Measurements from ENCODE around the gene PLXNA1.
A peak's percentile ranks its signal among the peaks of the same experiment; 100 is the strongest.

PLXNA1 gene

DNA sequence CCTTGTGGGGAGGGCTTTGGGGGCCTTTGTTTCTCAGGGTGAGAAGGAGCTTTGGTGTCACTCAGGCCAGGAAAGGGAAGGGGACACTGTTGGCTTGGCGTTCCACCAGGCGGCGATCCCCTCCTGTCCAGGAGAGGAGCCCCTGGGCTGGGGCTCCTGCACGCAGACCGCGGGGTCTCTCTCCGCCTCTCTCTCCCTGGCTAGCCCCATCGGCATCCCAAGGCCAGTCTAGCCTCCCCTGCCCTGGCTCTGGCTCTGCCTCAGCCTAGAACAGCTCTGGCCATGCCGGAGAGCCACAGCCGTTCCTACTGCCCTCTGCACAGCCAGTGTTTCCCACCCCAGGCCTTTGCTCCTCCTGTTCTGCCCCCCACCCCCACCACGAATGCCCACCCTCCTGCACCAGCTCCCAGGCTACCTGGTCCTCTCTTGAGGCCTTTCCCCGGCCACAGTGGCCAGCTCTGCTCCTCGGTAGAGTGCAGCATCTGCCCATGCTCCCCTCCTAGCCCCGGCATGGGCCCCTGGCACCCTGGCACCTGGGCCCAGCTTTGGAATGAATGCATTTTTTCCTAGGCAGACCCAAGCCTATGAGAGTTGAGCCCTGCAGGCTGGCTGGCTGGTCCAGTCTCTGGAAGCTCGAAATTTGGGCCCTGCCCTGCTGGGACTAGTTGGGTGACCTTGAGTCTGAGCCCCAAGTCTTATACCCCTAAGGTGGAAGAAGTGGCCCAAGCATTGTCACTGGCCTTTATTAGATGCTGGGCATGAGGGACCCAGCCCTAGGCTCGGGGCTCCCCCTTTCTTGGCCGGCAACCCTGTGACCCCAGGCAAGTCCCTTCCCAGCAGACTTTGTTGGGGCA is 2.4 kb downstream of the PLXNA1 start:
- peak overlapping the region; percentile 68 for H3K4me3 ChIP-seq (ENCODE audit: control insufficient read depth, low read depth, low read length)
- TF ChIP-seq, protein P1, sequence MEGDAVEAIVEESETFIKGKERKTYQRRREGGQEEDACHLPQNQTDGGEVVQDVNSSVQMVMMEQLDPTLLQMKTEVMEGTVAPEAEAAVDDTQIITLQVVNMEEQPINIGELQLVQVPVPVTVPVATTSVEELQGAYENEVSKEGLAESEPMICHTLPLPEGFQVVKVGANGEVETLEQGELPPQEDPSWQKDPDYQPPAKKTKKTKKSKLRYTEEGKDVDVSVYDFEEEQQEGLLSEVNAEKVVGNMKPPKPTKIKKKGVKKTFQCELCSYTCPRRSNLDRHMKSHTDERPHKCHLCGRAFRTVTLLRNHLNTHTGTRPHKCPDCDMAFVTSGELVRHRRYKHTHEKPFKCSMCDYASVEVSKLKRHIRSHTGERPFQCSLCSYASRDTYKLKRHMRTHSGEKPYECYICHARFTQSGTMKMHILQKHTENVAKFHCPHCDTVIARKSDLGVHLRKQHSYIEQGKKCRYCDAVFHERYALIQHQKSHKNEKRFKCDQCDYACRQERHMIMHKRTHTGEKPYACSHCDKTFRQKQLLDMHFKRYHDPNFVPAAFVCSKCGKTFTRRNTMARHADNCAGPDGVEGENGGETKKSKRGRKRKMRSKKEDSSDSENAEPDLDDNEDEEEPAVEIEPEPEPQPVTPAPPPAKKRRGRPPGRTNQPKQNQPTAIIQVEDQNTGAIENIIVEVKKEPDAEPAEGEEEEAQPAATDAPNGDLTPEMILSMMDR (conservative IDR thresholded peaks at IDR 0.05; ENCODE audit: control insufficient read depth, insufficient read depth, low read depth, low read length): no peak
- no peak for DNase-seq (ENCODE audit: low read depth)

DNA sequence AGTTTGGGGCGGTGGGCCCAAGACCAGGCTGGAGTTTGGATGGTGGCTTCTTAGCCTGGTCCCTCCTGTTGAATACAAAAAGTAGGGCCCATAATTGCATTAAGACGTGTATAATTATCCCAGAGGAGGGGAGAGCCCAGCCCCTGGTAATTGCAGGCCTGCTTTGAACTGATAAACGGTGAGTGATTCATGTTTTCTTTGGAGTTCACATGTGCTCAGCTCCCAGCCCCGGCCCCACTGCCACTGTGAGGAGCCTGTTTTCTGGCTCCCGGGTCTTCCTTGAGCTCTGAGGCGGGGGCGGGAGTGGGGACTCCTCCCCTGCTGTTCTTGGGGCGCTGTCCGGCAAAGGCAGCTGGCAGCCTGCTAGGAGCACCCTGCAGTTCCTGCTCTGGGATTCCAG is 3.1 kb downstream of the PLXNA1 start:
- no peak overlapping the region for H3K4me3 ChIP-seq (ENCODE audit: control insufficient read depth, low read depth, low read length)
- peak; percentile 42 for DNase-seq (ENCODE audit: low read depth)
- TF ChIP-seq, protein P1 (conservative IDR thresholded peaks at IDR 0.05; ENCODE audit: control insufficient read depth, insufficient read depth, low read depth, low read length): no peak

DNA sequence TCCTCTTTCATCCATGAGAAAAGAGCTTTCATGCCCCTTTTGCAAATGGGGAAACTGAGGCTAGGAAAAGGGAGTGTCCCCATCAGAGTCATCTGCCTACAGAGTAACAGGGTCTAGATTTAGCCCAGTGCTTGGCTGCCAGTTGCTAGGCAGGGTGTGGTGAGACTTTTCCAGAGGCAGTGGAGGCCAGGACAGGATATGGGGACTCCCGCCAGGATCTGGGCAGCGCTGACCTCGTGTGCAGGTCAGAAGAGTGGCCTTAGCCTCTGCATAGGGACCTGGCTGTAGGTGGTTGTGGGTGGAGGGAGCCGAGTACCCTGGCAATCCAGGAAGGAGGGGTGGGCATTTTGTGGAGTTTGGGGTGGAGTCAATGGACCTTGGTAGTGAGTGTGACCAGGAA is 4.2 kb downstream of the PLXNA1 start:
- TF ChIP-seq, protein P1 (conservative IDR thresholded peaks at IDR 0.05; ENCODE audit: control insufficient read depth, insufficient read depth, low read depth, low read length): no peak

GRCh38 chr3:126987596-126987995 is 4.7 kb downstream of the PLXNA1 start:
- TF ChIP-seq, protein P1 (conservative IDR thresholded peaks at IDR 0.05; ENCODE audit: control insufficient read depth, insufficient read depth, low read depth, low read length): no peak
- no peak for DNase-seq (ENCODE audit: low read depth)
- no peak overlapping the region for H3K4me3 ChIP-seq (ENCODE audit: control insufficient read depth, low read depth, low read length)

More for the DNA sequence above, 4.2 kb downstream of the PLXNA1 start:
- H3K4me3 ChIP-seq (ENCODE audit: control insufficient read depth, low read depth, low read length): no peak overlapping the region
- no peak for DNase-seq (ENCODE audit: low read depth)

DNA sequence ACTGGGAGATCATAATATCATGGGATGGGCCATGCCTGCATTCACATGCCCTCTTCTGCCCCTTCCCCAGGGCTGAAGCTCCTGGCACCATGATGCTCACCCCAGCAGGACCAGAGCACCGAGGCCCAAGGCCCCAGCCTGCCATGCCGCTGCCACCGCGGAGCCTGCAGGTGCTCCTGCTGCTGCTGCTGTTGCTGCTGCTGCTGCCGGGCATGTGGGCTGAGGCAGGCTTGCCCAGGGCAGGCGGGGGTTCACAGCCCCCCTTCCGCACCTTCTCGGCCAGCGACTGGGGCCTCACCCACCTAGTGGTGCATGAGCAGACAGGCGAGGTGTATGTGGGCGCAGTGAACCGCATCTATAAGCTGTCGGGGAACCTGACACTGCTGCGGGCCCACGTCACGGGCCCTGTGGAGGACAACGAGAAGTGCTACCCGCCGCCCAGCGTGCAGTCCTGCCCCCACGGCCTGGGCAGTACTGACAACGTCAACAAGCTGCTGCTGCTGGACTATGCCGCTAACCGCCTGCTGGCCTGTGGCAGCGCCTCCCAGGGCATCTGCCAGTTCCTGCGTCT is 5.6 kb downstream of the PLXNA1 start:
- no peak overlapping the region for H3K4me3 ChIP-seq (ENCODE audit: control insufficient read depth, low read depth, low read length)
- DNase-seq (ENCODE audit: low read depth): no peak
- TF ChIP-seq, protein P1 (conservative IDR thresholded peaks at IDR 0.05; ENCODE audit: control insufficient read depth, insufficient read depth, low read depth, low read length): no peak

DNA sequence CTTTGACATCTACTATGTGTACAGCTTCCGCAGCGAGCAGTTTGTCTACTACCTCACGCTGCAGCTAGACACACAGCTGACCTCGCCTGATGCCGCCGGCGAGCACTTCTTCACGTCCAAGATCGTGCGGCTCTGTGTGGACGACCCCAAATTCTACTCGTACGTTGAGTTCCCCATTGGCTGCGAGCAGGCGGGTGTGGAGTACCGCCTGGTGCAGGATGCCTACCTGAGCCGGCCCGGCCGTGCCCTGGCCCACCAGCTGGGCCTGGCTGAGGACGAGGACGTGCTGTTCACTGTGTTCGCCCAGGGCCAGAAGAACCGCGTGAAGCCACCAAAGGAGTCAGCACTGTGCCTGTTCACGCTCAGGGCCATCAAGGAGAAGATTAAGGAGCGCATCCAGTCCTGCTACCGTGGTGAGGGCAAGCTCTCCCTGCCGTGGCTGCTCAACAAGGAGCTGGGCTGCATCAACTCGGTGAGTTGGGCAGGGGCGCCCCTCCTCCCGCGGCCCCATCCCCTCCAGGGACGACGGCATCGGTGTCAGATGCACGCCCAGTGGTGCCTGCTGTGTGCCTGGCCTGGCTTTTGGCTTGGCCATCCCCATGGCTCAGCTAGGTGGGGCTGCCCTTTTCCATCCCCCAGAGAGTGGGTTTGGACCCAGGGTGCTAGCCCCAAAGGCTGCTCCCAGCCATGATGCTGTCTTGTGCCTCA is 6.6 kb downstream of the PLXNA1 start:
- no peak overlapping the region for H3K4me3 ChIP-seq (ENCODE audit: control insufficient read depth, low read depth, low read length)
- TF ChIP-seq, protein P1 (conservative IDR thresholded peaks at IDR 0.05; ENCODE audit: control insufficient read depth, insufficient read depth, low read depth, low read length): no peak
- no peak for DNase-seq (ENCODE audit: low read depth)
